GM12878 (cell line): ENCODE measurements around the gene SPRED2. TPM values are rescaled to one million over a fixed set of nuclear protein-coding genes. Genes with fewer than 3 reads are reported as not detected.

Experiments used
- ATAC-seq: fragments of 200-7000 bp; cut with Tn5 transposase; 3 replicates; pipeline ENCODE4 v1.9.1; 2020; ENCODE audit warnings: mild to moderate bottlenecking, moderate library complexity
- BruUV-seq: library from RNA; stranded (reverse); fragments of 400-500 nt; replicated peaks from 2 replicates; lab custom pipeline; 2021; lab: Mats Ljungman, UMichigan
- CTCF ChIA-PET: fragments of 300-600 bp; sonication (Branson Sonifier 250); formaldehyde crosslinking; extraction: SDS; loops from one replicate; lab custom pipeline; 2021; ENCODE audit warnings: inconsistent platforms; lab: Yijun Ruan, JAX
- POLR2A ChIA-PET: fragments of 350-600 bp; formaldehyde crosslinking; extraction: SDS; loops from one replicate; lab custom pipeline; 2021; ENCODE audit warnings: inconsistent platforms; lab: Charles Lee
- RAD21 ChIA-PET: fragments of 300-600 bp; sonication (Branson Sonifier 250); formaldehyde crosslinking; loops from one replicate; lab custom pipeline; 2023; ENCODE audit warnings: antibody characterized with exemption; ENCODE audit not compliant: unreplicated experiment; lab: Charles Lee
- SMC1A ChIA-PET: fragments of 300-600 bp; sonication (Branson Sonifier 250); formaldehyde crosslinking; loops from one replicate; lab custom pipeline; 2023; ENCODE audit not compliant: unreplicated experiment, uncharacterized antibody; lab: Charles Lee
- DNase-seq: peaks from one replicate; pipeline ENCODE4 v3.0.0-alpha.2; 2011; ENCODE audit warnings: low read depth, low spot score
- FAIRE-seq: peaks from 3 replicates; lab custom pipeline; 2011; peaks lifted over from hg19 to GRCh38; lab: Jason Lieb, UNC
- H2AFZ ChIP-seq: 2 replicates; pipeline ENCODE4 v1.6.0; 2011; ENCODE audit warnings: low read depth, low read length, control low read depth; ENCODE audit not compliant: control insufficient read depth
- H3K27ac ChIP-seq: 2 replicates; pipeline ENCODE4 v1.5.1; 2011; ENCODE audit warnings: control low read depth; ENCODE audit not compliant: control insufficient read depth, insufficient read depth
- H3K27me3 ChIP-seq, 2 experiments: replicated peaks in 1 of 2; 2 replicates each; pipeline versions ENCODE4 v1.6.0 to v1.6.1; 2011; ENCODE audit warnings: low read length in 1 of 2; ENCODE audit not compliant: control insufficient read depth in 2 of 2, insufficient read depth in 2 of 2
- H3K36me3 ChIP-seq, 2 experiments: 2 replicates each; pipeline ENCODE4 v1.5.1; 2011; ENCODE audit warnings: low read length in 1 of 2; ENCODE audit not compliant: control insufficient read depth in 2 of 2, insufficient read depth in 2 of 2
- H3K4me1 ChIP-seq: 2 replicates; pipeline ENCODE4 v1.6.1; 2011; ENCODE audit warnings: mild to moderate bottlenecking, low read length, moderate library complexity, mixed read lengths; ENCODE audit not compliant: control insufficient read depth, insufficient read depth
- H3K4me2 ChIP-seq: 2 replicates; pipeline ENCODE4 v1.6.0; 2011; ENCODE audit warnings: control low read depth; ENCODE audit not compliant: control insufficient read depth, insufficient read depth
- H3K4me3 ChIP-seq: fragments of 200-600 bp; sonication (generic); 2 replicates; pipeline ENCODE4 v1.5.1; 2016
- H3K79me2 ChIP-seq: 2 replicates; pipeline ENCODE4 v1.6.0; 2011; ENCODE audit warnings: low read length; ENCODE audit not compliant: control insufficient read depth, insufficient read depth
- H3K9ac ChIP-seq: 2 replicates; pipeline ENCODE4 v1.8.0; 2011; ENCODE audit warnings: low read length, control low read depth, mixed read lengths; ENCODE audit not compliant: control insufficient read depth, insufficient read depth
- H3K9me3 ChIP-seq: replicated peaks from 3 replicates; pipeline ENCODE4 v1.5.1; 2011; ENCODE audit warnings: mild to moderate bottlenecking, low read length; ENCODE audit not compliant: control insufficient read depth, insufficient read depth
- H4K20me1 ChIP-seq: 2 replicates; pipeline ENCODE4 v1.6.0; 2011; ENCODE audit not compliant: control insufficient read depth, insufficient read depth
- BCL11A ChIP-seq: IDR thresholded peaks from 2 replicates; pipeline ENCODE4 v1.6.1; 2011; ENCODE audit warnings: low read depth, low read length
- BHLHE40 ChIP-seq, 2 experiments: fragments of 450-650 bp in 1 of 2; IDR thresholded peaks; 2 replicates each; pipeline ENCODE4 v1.6.1; 2011 to 2017; ENCODE audit warnings: low read depth in 2 of 2, borderline replicate concordance in 1 of 2, improper control_type of control experiment in 1 of 2, low read length in 1 of 2, mild to moderate bottlenecking in 1 of 2
- CREB1 ChIP-seq: IDR thresholded peaks from 2 replicates; pipeline ENCODE4 v1.6.1; 2012; ENCODE audit warnings: low read depth, mild to moderate bottlenecking, inconsistent platforms
- IKZF1 ChIP-seq: fragments of 450-650 bp; conservative IDR thresholded peaks from 2 replicates; pipeline ENCODE4 v1.6.1; 2017; ENCODE audit warnings: antibody characterized with exemption, mild to moderate bottlenecking
- IKZF2 ChIP-seq, 2 experiments: fragments of 450-650 bp; IDR thresholded peaks; 2 replicates each; pipeline ENCODE4 v1.6.1; 2017; ENCODE audit warnings: mild to moderate bottlenecking in 2 of 2, moderate library complexity in 2 of 2
- LARP7 ChIP-seq: fragments of 450-650 bp; IDR thresholded peaks from 2 replicates; pipeline ENCODE4 v1.6.1; 2017; ENCODE audit warnings: mild to moderate bottlenecking
- MXI1 ChIP-seq: fragments of 150-350 bp; IDR thresholded peaks from 2 replicates; pipeline ENCODE4 v1.6.1; 2011; ENCODE audit warnings: low read depth, mild to moderate bottlenecking, inconsistent platforms, low read length, improper control_type of control experiment
- NBN ChIP-seq: fragments of 450-650 bp; IDR thresholded peaks from 2 replicates; pipeline ENCODE4 v1.6.1; 2016
- NFYB ChIP-seq: IDR thresholded peaks from 2 replicates; pipeline ENCODE4 v1.6.1; 2011; ENCODE audit warnings: low read depth, mild to moderate bottlenecking, low read length, improper control_type of control experiment, moderate library complexity; ENCODE audit not compliant: insufficient read depth
- NR2C2 ChIP-seq: IDR thresholded peaks from 2 replicates; pipeline ENCODE4 v1.6.1; 2011; ENCODE audit warnings: borderline replicate concordance, low read depth; ENCODE audit not compliant: control insufficient read depth, insufficient read length
- POLR2AphosphoS2 ChIP-seq: IDR thresholded peaks from 2 replicates; pipeline ENCODE4 v1.6.1; 2011; ENCODE audit warnings: low read depth, mild to moderate bottlenecking, low read length, improper control_type of control experiment, moderate library complexity
- TARDBP ChIP-seq: IDR thresholded peaks from 2 replicates; pipeline ENCODE4 v1.6.1; 2016; ENCODE audit warnings: borderline replicate concordance
- WGBS: methylation state at CpG from one replicate; pipeline ENCODE4 v1.1.6; 2016; ENCODE audit warnings: low lambda C conversion rate; ENCODE audit not compliant: insufficient replicate concordance, insufficient coverage; ENCODE audit errors: missing lambda C conversion rate; 5-methylcytosine and 5-hydroxymethylcytosine counted together
- in situ Hi-C: fragments of 300-500 bp; cut with MboI; formaldehyde crosslinking; loops from 9 replicates; pipeline ENCODE4 v1.14.3; 2018; ENCODE audit warnings: mixed read lengths
- intact Hi-C: fragments of 100-400 bp; cut with micrococcal nuclease; formaldehyde crosslinking; loops from one replicate; pipeline ENCODE4 v1.14.2; 2022; ENCODE audit not compliant: unreplicated experiment
- polyA plus RNA-seq, 11 experiments: library from polyadenylated mRNA; depleted of rRNA in 4 of 11; unstranded in 6 of 11; stranded (reverse) in 5 of 11; fragments of >200 nt; fragmentation: Nextera tagmentation in 4 of 11; fragmentation: Illumina TruSeq in 1 of 11; extraction: Ambion mirVana in 4 of 11; extraction: Trizol in 1 of 11; gene quantifications; 1 replicate in 1 of 11; 2 replicates in 10 of 11; pipeline versions ENCODE4 v1.2.1 to v1.2.3, GENCODE V29; 2011 to 2016; ENCODE audit warnings: inconsistent platforms in 2 of 11, missing spikeins in 2 of 11, low read depth in 1 of 11
- total RNA-seq, 4 experiments: library from RNA; depleted of rRNA in 3 of 4; stranded (reverse); fragments of >200 nt in 3 of 4; fragmentation: Illumina TruSeq in 1 of 4; extraction: Trizol in 1 of 4; gene quantifications; 2 replicates each; pipeline versions ENCODE4 v1.2.1 to v1.2.3, GENCODE V29; 2013 to 2021
- TF ChIP-seq, protein P1 (sequence below): fragments of 150-350 bp; IDR thresholded peaks from 2 replicates; pipeline ENCODE4 v1.6.1; 2016; ENCODE audit warnings: low read depth, low read length
- TF ChIP-seq, protein P2 (sequence below): fragments of 450-650 bp; IDR thresholded peaks from 2 replicates; pipeline ENCODE4 v1.6.1; 2018; ENCODE audit warnings: mild to moderate bottlenecking, low read depth, moderate library complexity; ENCODE audit not compliant: partially characterized antibody
- TF ChIP-seq, protein P3 (sequence below): IDR thresholded peaks from 2 replicates; pipeline ENCODE4 v1.6.1; 2011; ENCODE audit warnings: low read depth, mild to moderate bottlenecking, low read length, moderate library complexity, borderline replicate concordance; ENCODE audit errors: extremely low read depth
- TF ChIP-seq, protein P4 (sequence below): fragments of 450-650 bp; IDR thresholded peaks from 2 replicates; pipeline ENCODE4 v1.6.1; 2017; ENCODE audit warnings: borderline replicate concordance

Gene SPRED2
- total and polyA plus RNA-seq, 10 of the 15 experiments (the other 5 are each of a cell fraction or from before 2014, with no cell fraction given), result 3.0 to 23.9 (median 9.7) TPM

GRCh38 chr2:65373365-65373918, 59.0 kb downstream of the SPRED2 start:
- ChIA-PET CTCF (interaction anchor here (0.7 to 6.2 kb wide), 9 partner anchors 8 to 62 kb away, joined by 3 to 31 read pairs (median 9); no protein-coding TSS in a partner anchor), RAD21 (interaction anchor here (0.6 to 3.2 kb wide), 11 partner anchors 8 to 55 kb away, joined by 3 to 14 read pairs (median 5); no protein-coding TSS in a partner anchor), SMC1A (interaction anchor here (0.9 to 10.7 kb wide), 16 partner anchors 10 to 74 kb away, joined by 3 to 142 read pairs (median 8); no protein-coding TSS in a partner anchor), POLR2A (interaction anchor here (1.0 to 2.2 kb wide), 6 partner anchors 10 to 23 kb away, joined by 3 to 9 read pairs (median 3); no protein-coding TSS in a partner anchor)
- no TSS peak for BruUV-seq
- no peaks in the 10 kb centered on the region for H4K20me1 ChIP-seq
- 25% methylated on average over 1 of the region's 1 CpG for WGBS
- DNase-seq (no peak), FAIRE-seq (no peak), ATAC-seq (no peak)
- H3K4me3 ChIP-seq, result no peak overlapping the region
- H3K27me3 ChIP-seq, result no peaks in the 10 kb centered on the region
- intact Hi-C loops, result no loop called here
- no peaks in the 10 kb centered on the region for H3K9me3 ChIP-seq
- no peak overlapping the region for H2AFZ ChIP-seq
- H3K79me2 ChIP-seq, result no peaks in the 10 kb centered on the region; the same call in 1 of the 2 replicates
- no peak for TF ChIP-seq NR2C2
- TF ChIP-seq NFYB, result no peak
- TF ChIP-seq, protein P1, sequence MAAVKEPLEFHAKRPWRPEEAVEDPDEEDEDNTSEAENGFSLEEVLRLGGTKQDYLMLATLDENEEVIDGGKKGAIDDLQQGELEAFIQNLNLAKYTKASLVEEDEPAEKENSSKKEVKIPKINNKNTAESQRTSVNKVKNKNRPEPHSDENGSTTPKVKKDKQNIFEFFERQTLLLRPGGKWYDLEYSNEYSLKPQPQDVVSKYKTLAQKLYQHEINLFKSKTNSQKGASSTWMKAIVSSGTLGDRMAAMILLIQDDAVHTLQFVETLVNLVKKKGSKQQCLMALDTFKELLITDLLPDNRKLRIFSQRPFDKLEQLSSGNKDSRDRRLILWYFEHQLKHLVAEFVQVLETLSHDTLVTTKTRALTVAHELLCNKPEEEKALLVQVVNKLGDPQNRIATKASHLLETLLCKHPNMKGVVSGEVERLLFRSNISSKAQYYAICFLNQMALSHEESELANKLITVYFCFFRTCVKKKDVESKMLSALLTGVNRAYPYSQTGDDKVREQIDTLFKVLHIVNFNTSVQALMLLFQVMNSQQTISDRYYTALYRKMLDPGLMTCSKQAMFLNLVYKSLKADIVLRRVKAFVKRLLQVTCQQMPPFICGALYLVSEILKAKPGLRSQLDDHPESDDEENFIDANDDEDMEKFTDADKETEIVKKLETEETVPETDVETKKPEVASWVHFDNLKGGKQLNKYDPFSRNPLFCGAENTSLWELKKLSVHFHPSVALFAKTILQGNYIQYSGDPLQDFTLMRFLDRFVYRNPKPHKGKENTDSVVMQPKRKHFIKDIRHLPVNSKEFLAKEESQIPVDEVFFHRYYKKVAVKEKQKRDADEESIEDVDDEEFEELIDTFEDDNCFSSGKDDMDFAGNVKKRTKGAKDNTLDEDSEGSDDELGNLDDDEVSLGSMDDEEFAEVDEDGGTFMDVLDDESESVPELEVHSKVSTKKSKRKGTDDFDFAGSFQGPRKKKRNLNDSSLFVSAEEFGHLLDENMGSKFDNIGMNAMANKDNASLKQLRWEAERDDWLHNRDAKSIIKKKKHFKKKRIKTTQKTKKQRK, result no peak
- TF ChIP-seq BCL11A, result no peak
- TF ChIP-seq POLR2AphosphoS2, result no peak
- TF ChIP-seq LARP7, result no peak
- no peak for TF ChIP-seq BHLHE40 (IDR thresholded peaks at IDR 0.05; ENCODE audit: borderline replicate concordance in 1 of 2, low read depth in 2 of 2, low read length in 1 of 2)
- no peak for TF ChIP-seq TARDBP
- TF ChIP-seq IKZF2 (IDR thresholded peaks at IDR 0.05), result no peak
- TF ChIP-seq NBN, result no peak
- TF ChIP-seq, protein P2, sequence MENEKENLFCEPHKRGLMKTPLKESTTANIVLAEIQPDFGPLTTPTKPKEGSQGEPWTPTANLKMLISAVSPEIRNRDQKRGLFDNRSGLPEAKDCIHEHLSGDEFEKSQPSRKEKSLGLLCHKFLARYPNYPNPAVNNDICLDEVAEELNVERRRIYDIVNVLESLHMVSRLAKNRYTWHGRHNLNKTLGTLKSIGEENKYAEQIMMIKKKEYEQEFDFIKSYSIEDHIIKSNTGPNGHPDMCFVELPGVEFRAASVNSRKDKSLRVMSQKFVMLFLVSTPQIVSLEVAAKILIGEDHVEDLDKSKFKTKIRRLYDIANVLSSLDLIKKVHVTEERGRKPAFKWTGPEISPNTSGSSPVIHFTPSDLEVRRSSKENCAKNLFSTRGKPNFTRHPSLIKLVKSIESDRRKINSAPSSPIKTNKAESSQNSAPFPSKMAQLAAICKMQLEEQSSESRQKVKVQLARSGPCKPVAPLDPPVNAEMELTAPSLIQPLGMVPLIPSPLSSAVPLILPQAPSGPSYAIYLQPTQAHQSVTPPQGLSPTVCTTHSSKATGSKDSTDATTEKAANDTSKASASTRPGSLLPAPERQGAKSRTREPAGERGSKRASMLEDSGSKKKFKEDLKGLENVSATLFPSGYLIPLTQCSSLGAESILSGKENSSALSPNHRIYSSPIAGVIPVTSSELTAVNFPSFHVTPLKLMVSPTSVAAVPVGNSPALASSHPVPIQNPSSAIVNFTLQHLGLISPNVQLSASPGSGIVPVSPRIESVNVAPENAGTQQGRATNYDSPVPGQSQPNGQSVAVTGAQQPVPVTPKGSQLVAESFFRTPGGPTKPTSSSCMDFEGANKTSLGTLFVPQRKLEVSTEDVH, result no peak
- TF ChIP-seq, protein P3, sequence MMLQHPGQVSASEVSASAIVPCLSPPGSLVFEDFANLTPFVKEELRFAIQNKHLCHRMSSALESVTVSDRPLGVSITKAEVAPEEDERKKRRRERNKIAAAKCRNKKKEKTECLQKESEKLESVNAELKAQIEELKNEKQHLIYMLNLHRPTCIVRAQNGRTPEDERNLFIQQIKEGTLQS, result no peak
- TF ChIP-seq, protein P4, sequence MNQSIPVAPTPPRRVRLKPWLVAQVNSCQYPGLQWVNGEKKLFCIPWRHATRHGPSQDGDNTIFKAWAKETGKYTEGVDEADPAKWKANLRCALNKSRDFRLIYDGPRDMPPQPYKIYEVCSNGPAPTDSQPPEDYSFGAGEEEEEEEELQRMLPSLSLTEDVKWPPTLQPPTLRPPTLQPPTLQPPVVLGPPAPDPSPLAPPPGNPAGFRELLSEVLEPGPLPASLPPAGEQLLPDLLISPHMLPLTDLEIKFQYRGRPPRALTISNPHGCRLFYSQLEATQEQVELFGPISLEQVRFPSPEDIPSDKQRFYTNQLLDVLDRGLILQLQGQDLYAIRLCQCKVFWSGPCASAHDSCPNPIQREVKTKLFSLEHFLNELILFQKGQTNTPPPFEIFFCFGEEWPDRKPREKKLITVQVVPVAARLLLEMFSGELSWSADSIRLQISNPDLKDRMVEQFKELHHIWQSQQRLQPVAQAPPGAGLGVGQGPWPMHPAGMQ, result no peak
- no peak for TF ChIP-seq MXI1
- no peak for TF ChIP-seq CREB1
- no peak for TF ChIP-seq IKZF1
- in situ Hi-C loops, result no loop called here
- H3K36me3 ChIP-seq, result no peaks in the 10 kb centered on the region
- peaks cover 32% of the 10 kb centered on the region for H3K4me1 ChIP-seq
- no peak overlapping the region for H3K4me2 ChIP-seq
- H3K9ac ChIP-seq, result no peak overlapping the region
- H3K27ac ChIP-seq, result no peak overlapping the region
